Liver (tissue), 9 donors: ENCODE results near the gene MPPED2. TPM values are rescaled to one million over a fixed set of nuclear protein-coding genes. Genes with fewer than 3 reads are reported as not detected.

ENCODE experiments used
- DNase-seq: peaks from one replicate; pipeline ENCODE4 v3.0.0-alpha.2; 2017; ENCODE audit warnings: low spot score
- H3K27ac ChIP-seq, 2 donors: one replicate each; pipeline ENCODE4 v1.7.0; 2013; ENCODE audit warnings: inconsistent platforms in 2 of 2, low read length in 2 of 2, control low read depth in 1 of 2, low read depth in 1 of 2, mild to moderate bottlenecking in 1 of 2
- H3K27me3 ChIP-seq, 4 donors: one replicate each; pipeline versions ENCODE4 v1.6.1 to v1.7.0; 2013; ENCODE audit warnings: low read length in 3 of 4, inconsistent platforms in 1 of 4, mild to moderate bottlenecking in 1 of 4, moderate library complexity in 1 of 4; ENCODE audit not compliant: control insufficient read depth in 4 of 4, insufficient read depth in 4 of 4
- H3K36me3 ChIP-seq, 4 donors: one replicate each; pipeline versions ENCODE4 v1.6.1 to v1.7.0; 2013; ENCODE audit warnings: low read length in 3 of 4, mild to moderate bottlenecking in 3 of 4, low read depth in 1 of 4, moderate library complexity in 1 of 4; ENCODE audit not compliant: control insufficient read depth in 4 of 4, insufficient read depth in 3 of 4
- H3K4me1 ChIP-seq, 4 donors: one replicate each; pipeline versions ENCODE4 v1.6.1 to v1.7.0; 2013; ENCODE audit warnings: low read length in 3 of 4, mild to moderate bottlenecking in 3 of 4, moderate library complexity in 1 of 4; ENCODE audit not compliant: control insufficient read depth in 4 of 4, insufficient read depth in 4 of 4
- H3K4me3 ChIP-seq, 3 donors: one replicate each; pipeline versions ENCODE4 v1.6.1 to v1.7.0; 2013; ENCODE audit warnings: low read length in 3 of 3, control low read depth in 1 of 3, low read depth in 1 of 3, mild to moderate bottlenecking in 1 of 3
- H3K9ac ChIP-seq, 2 donors: one replicate each; pipeline ENCODE4 v1.7.0; 2013; ENCODE audit warnings: low read length in 2 of 2, mild to moderate bottlenecking in 2 of 2, moderate library complexity in 2 of 2, control low read depth in 1 of 2, low read depth in 1 of 2
- H3K9me3 ChIP-seq, 4 donors: one replicate each; pipeline versions ENCODE4 v1.6.1 to v1.7.0; 2013; ENCODE audit warnings: low read length in 3 of 4; ENCODE audit not compliant: control insufficient read depth in 4 of 4
- EGR1 ChIP-seq, 2 donors: IDR thresholded peaks; 2 replicates each; pipeline ENCODE4 v1.6.1; 2016 to 2018; ENCODE audit warnings: antibody characterized with exemption in 2 of 2, low read depth in 2 of 2
- FOXA1 ChIP-seq: IDR thresholded peaks from 2 replicates; pipeline ENCODE4 v1.6.1; 2016; ENCODE audit warnings: antibody characterized with exemption
- FOXA2 ChIP-seq: IDR thresholded peaks from 2 replicates; pipeline ENCODE4 v1.6.1; 2016; ENCODE audit warnings: antibody characterized with exemption
- GABPA ChIP-seq, 2 donors: IDR thresholded peaks in 1 of 2; conservative IDR thresholded peaks in 1 of 2; 2 replicates each; pipeline ENCODE4 v1.6.1; 2016; ENCODE audit warnings: antibody characterized with exemption in 2 of 2, mild to moderate bottlenecking in 1 of 2, moderate library complexity in 1 of 2
- HNF4A ChIP-seq, 2 donors: conservative IDR thresholded peaks; 2 replicates each; pipeline ENCODE4 v1.6.1; 2016; ENCODE audit warnings: antibody characterized with exemption in 2 of 2, mild to moderate bottlenecking in 2 of 2
- HNF4G ChIP-seq: IDR thresholded peaks from 2 replicates; pipeline ENCODE4 v1.6.1; 2016; ENCODE audit warnings: antibody characterized with exemption
- JUND ChIP-seq, 2 donors: IDR thresholded peaks; 2 replicates each; pipeline ENCODE4 v1.6.1; 2016; ENCODE audit warnings: antibody characterized with exemption in 2 of 2
- NR2F2 ChIP-seq: IDR thresholded peaks from 2 replicates; pipeline ENCODE4 v1.6.1; 2016; ENCODE audit warnings: antibody characterized with exemption
- RAD21 ChIP-seq, 2 donors: IDR thresholded peaks; 2 replicates each; pipeline ENCODE4 v1.6.1; 2016; ENCODE audit warnings: antibody characterized with exemption in 2 of 2, mild to moderate bottlenecking in 2 of 2
- RXRA ChIP-seq, 2 donors: IDR thresholded peaks; 2 replicates each; pipeline ENCODE4 v1.6.1; 2017 to 2018; ENCODE audit warnings: antibody characterized with exemption in 2 of 2, mild to moderate bottlenecking in 1 of 2
- SP1 ChIP-seq: IDR thresholded peaks from 2 replicates; pipeline ENCODE4 v1.6.1; 2018; ENCODE audit warnings: antibody characterized with exemption, mild to moderate bottlenecking
- TAF1 ChIP-seq: conservative IDR thresholded peaks from 2 replicates; pipeline ENCODE4 v1.6.1; 2016; ENCODE audit warnings: antibody characterized with exemption, mild to moderate bottlenecking
- YY1 ChIP-seq: IDR thresholded peaks from 2 replicates; pipeline ENCODE4 v1.6.1; 2016; ENCODE audit warnings: antibody characterized with exemption, mild to moderate bottlenecking
- WGBS: extraction: QIAGEN DNeasy Blood & Tissue Kit; methylation state at CpG from one replicate; pipeline ENCODE4 v1.1.7; 2013; 5-methylcytosine and 5-hydroxymethylcytosine counted together
- polyA plus RNA-seq, 2 donors: library from polyadenylated mRNA; stranded (reverse) in 1 of 2; unstranded in 1 of 2; fragments of 200-250 nt in 1 of 2; fragments of >200 nt in 1 of 2; fragmentation: Nextera tagmentation in 1 of 2; extraction: Ambion mirVana in 1 of 2; gene quantifications; one replicate each; pipeline versions ENCODE4 v1.2.1 to v1.2.3, GENCODE V29; 2013 to 2015
- total RNA-seq, 2 donors: library from RNA; depleted of rRNA; stranded (reverse); fragments of >200 nt; gene quantifications; one replicate each; pipeline ENCODE4 v1.2.3, GENCODE V29; 2014
- TF ChIP-seq, protein P1 (sequence below): IDR thresholded peaks from 2 replicates; pipeline ENCODE4 v1.6.1; 2016; ENCODE audit warnings: antibody characterized with exemption
- TF ChIP-seq, protein P2 (sequence below): fragments of 150-350 bp; IDR thresholded peaks from 2 replicates; pipeline ENCODE4 v1.5.1; 2017; ENCODE audit warnings: improper control_type of control experiment, low read depth, low read length; ENCODE audit not compliant: missing input control
- TF ChIP-seq, protein P3 (sequence below): IDR thresholded peaks from 2 replicates; pipeline ENCODE4 v1.6.1; 2016; ENCODE audit warnings: antibody characterized with exemption
- TF ChIP-seq, protein P4 (sequence below): IDR thresholded peaks from 2 replicates; pipeline ENCODE4 v1.6.1; 2016; ENCODE audit warnings: antibody characterized with exemption
- TF ChIP-seq, protein P5 (sequence below): IDR thresholded peaks from 2 replicates; pipeline ENCODE4 v1.6.1; 2016; ENCODE audit warnings: antibody characterized with exemption, mild to moderate bottlenecking
- donor health status: healthy.
- donor health status: healthy.
- donor health status: healthy.
- donor health status: healthy.
- donor health status: healthy.

MPPED2 gene
- total and polyA plus RNA-seq, 4 donors: 0.22 to 1.6 (median 0.47) TPM

DNA sequence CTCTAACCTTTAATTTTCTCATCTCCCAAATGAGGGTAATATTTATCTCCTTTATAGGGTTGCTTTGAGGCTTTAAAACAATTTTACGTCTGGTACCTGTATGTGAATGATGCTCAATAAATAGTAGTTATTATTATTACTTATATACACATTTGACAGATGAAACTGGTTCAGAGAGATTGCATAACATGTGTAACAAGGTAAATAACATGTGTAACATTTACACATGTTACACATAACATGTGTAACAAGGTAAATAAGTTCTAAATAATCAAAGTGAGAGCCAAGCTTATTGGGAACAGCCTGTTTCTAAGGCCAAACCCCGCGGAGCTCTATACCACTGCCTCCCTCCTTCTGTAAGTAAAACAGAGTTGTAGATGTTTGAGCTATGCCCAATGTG lies 100.9 kb downstream of the MPPED2 start:
- Histone ChIP-seq H3K36me3 (no peaks in the 10 kb centered on the region), H3K27me3 (no peaks in the 10 kb centered on the region), H3K27ac (no peak overlapping the region), H3K4me3 (no peak overlapping the region), H3K9ac (no peak overlapping the region), H3K9me3 (no peaks in the 10 kb centered on the region), H3K4me1 (peaks cover 0 to 20% (median 15%) of the 10 kb centered on the region in 4 donors)
- no peak for TF ChIP-seq GABPA (IDR thresholded peaks at IDR 0.05 in 1 of 2, conservative IDR thresholded peaks at IDR 0.05 in 1 of 2)
- no peak for TF ChIP-seq HNF4G
- TF ChIP-seq, protein P1, sequence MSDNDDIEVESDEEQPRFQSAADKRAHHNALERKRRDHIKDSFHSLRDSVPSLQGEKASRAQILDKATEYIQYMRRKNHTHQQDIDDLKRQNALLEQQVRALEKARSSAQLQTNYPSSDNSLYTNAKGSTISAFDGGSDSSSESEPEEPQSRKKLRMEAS: no peak
- no peak for TF ChIP-seq SP1
- TF ChIP-seq, protein P2, sequence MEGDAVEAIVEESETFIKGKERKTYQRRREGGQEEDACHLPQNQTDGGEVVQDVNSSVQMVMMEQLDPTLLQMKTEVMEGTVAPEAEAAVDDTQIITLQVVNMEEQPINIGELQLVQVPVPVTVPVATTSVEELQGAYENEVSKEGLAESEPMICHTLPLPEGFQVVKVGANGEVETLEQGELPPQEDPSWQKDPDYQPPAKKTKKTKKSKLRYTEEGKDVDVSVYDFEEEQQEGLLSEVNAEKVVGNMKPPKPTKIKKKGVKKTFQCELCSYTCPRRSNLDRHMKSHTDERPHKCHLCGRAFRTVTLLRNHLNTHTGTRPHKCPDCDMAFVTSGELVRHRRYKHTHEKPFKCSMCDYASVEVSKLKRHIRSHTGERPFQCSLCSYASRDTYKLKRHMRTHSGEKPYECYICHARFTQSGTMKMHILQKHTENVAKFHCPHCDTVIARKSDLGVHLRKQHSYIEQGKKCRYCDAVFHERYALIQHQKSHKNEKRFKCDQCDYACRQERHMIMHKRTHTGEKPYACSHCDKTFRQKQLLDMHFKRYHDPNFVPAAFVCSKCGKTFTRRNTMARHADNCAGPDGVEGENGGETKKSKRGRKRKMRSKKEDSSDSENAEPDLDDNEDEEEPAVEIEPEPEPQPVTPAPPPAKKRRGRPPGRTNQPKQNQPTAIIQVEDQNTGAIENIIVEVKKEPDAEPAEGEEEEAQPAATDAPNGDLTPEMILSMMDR: no peak
- no peak for TF ChIP-seq HNF4A (conservative IDR thresholded peaks at IDR 0.05)
- TF ChIP-seq, protein P3, sequence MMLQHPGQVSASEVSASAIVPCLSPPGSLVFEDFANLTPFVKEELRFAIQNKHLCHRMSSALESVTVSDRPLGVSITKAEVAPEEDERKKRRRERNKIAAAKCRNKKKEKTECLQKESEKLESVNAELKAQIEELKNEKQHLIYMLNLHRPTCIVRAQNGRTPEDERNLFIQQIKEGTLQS: no peak
- TF ChIP-seq YY1: no peak
- TF ChIP-seq RAD21 (IDR thresholded peaks at IDR 0.05): no peak
- no peak for TF ChIP-seq FOXA1
- no peak for TF ChIP-seq EGR1 (IDR thresholded peaks at IDR 0.05; ENCODE audit: low read depth in 2 of 2)
- no peak for TF ChIP-seq JUND (IDR thresholded peaks at IDR 0.05)
- TF ChIP-seq TAF1: no peak
- TF ChIP-seq NR2F2: no peak
- TF ChIP-seq, protein P4, sequence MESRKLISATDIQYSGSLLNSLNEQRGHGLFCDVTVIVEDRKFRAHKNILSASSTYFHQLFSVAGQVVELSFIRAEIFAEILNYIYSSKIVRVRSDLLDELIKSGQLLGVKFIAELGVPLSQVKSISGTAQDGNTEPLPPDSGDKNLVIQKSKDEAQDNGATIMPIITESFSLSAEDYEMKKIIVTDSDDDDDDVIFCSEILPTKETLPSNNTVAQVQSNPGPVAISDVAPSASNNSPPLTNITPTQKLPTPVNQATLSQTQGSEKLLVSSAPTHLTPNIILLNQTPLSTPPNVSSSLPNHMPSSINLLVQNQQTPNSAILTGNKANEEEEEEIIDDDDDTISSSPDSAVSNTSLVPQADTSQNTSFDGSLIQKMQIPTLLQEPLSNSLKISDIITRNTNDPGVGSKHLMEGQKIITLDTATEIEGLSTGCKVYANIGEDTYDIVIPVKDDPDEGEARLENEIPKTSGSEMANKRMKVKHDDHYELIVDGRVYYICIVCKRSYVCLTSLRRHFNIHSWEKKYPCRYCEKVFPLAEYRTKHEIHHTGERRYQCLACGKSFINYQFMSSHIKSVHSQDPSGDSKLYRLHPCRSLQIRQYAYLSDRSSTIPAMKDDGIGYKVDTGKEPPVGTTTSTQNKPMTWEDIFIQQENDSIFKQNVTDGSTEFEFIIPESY: no peak
- TF ChIP-seq, protein P5, sequence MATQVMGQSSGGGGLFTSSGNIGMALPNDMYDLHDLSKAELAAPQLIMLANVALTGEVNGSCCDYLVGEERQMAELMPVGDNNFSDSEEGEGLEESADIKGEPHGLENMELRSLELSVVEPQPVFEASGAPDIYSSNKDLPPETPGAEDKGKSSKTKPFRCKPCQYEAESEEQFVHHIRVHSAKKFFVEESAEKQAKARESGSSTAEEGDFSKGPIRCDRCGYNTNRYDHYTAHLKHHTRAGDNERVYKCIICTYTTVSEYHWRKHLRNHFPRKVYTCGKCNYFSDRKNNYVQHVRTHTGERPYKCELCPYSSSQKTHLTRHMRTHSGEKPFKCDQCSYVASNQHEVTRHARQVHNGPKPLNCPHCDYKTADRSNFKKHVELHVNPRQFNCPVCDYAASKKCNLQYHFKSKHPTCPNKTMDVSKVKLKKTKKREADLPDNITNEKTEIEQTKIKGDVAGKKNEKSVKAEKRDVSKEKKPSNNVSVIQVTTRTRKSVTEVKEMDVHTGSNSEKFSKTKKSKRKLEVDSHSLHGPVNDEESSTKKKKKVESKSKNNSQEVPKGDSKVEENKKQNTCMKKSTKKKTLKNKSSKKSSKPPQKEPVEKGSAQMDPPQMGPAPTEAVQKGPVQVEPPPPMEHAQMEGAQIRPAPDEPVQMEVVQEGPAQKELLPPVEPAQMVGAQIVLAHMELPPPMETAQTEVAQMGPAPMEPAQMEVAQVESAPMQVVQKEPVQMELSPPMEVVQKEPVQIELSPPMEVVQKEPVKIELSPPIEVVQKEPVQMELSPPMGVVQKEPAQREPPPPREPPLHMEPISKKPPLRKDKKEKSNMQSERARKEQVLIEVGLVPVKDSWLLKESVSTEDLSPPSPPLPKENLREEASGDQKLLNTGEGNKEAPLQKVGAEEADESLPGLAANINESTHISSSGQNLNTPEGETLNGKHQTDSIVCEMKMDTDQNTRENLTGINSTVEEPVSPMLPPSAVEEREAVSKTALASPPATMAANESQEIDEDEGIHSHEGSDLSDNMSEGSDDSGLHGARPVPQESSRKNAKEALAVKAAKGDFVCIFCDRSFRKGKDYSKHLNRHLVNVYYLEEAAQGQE: no peak
- no peak for TF ChIP-seq RXRA (IDR thresholded peaks at IDR 0.05)
- TF ChIP-seq FOXA2: no peak
- no peak for DNase-seq
- WGBS: 92% methylated on average over 3 of the region's 3 CpGs
